H1 (cell line): ENCODE measurements around the gene LCA5. TPM values are rescaled to one million over a fixed set of nuclear protein-coding genes. Genes with fewer than 3 reads are reported as not detected.

Source experiments
- CTCF ChIA-PET: fragments of 300-600 bp; sonication (Branson Sonifier 250); formaldehyde crosslinking; loops from one replicate; lab custom pipeline; 2021; ENCODE audit not compliant: partially characterized antibody; lab: Charles Lee
- POLR2A ChIA-PET: fragments of 300-600 bp; sonication (Branson Sonifier 250); formaldehyde crosslinking; loops from one replicate; lab custom pipeline; 2021; ENCODE audit warnings: inconsistent platforms; ENCODE audit not compliant: partially characterized antibody; lab: Charles Lee
- DNase-seq, 2 experiments: peaks; one replicate each; pipeline versions ENCODE4 v3.0.0 to v3.0.0-alpha.2; 2010 to 2022; ENCODE audit warnings: low spot score in 2 of 2, low read depth in 1 of 2, mixed read lengths in 1 of 2
- FAIRE-seq: peaks from 2 replicates; lab custom pipeline; 2011; peaks lifted over from hg19 to GRCh38; lab: Jason Lieb, UNC
- H2AFZ ChIP-seq: 2 replicates; pipeline ENCODE4 v1.8.1; 2012; ENCODE audit warnings: low read length, inconsistent platforms
- H2AK5ac ChIP-seq: 2 replicates; pipeline ENCODE4 v1.6.1; 2013; ENCODE audit warnings: low read depth, low read length
- H2BK120ac ChIP-seq: replicated peaks from 2 replicates; pipeline ENCODE3; 2013; ENCODE audit warnings: low read depth, low read length, inconsistent platforms
- H2BK12ac ChIP-seq: 2 replicates; pipeline ENCODE4 v1.6.1; 2013; ENCODE audit warnings: low read depth, low read length
- H2BK15ac ChIP-seq: 2 replicates; pipeline ENCODE4 v1.6.1; 2013; ENCODE audit warnings: low read length
- H2BK20ac ChIP-seq: 2 replicates; pipeline ENCODE4 v1.6.1; 2013; ENCODE audit warnings: low read length
- H2BK5ac ChIP-seq: 2 replicates; pipeline ENCODE4 v1.6.1; 2013; ENCODE audit warnings: low read depth, low read length
- H3K14ac ChIP-seq: 2 replicates; pipeline ENCODE4 v1.6.1; 2013; ENCODE audit warnings: inconsistent platforms; ENCODE audit not compliant: insufficient read length
- H3K18ac ChIP-seq: 2 replicates; pipeline ENCODE4 v1.6.1; 2013; ENCODE audit warnings: low read length; ENCODE audit errors: extremely low read depth
- H3K23ac ChIP-seq: 2 replicates; pipeline ENCODE4 v1.6.1; 2013; ENCODE audit warnings: inconsistent platforms; ENCODE audit not compliant: insufficient read length
- H3K23me2 ChIP-seq: 2 replicates; pipeline ENCODE4 v1.6.1; 2013; ENCODE audit warnings: low read depth, low read length
- H3K27ac ChIP-seq: 2 replicates; pipeline ENCODE4 v1.6.1; 2011; ENCODE audit warnings: low read depth, low read length, inconsistent platforms
- H3K27me3 ChIP-seq, 4 experiments: replicated peaks in 1 of 4; 1 replicate in 1 of 4; 2 replicates in 3 of 4; pipeline versions ENCODE4 v1.6.1 to v1.8.1; 2011 to 2013; ENCODE audit warnings: low read length in 3 of 4, mild to moderate bottlenecking in 3 of 4, inconsistent platforms in 2 of 4, mixed read lengths in 2 of 4, moderate library complexity in 1 of 4; ENCODE audit not compliant: control insufficient read depth in 3 of 4, insufficient read depth in 3 of 4; ENCODE audit errors: extremely low read depth in 1 of 4
- H3K36me3 ChIP-seq, 4 experiments: 2 replicates each; pipeline versions ENCODE4 v1.6.1 to v1.8.1; 2011 to 2013; ENCODE audit warnings: mild to moderate bottlenecking in 4 of 4, low read length in 3 of 4, moderate library complexity in 2 of 4, control low read depth in 1 of 4, inconsistent platforms in 1 of 4; ENCODE audit not compliant: insufficient read depth in 4 of 4, control insufficient read depth in 2 of 4
- H3K4ac ChIP-seq: replicated peaks from 2 replicates; pipeline ENCODE3; 2013; ENCODE audit warnings: low read length, low read depth, mixed read lengths, inconsistent platforms; ENCODE audit not compliant: insufficient read length
- H3K4me1 ChIP-seq, 4 experiments: replicated peaks in 1 of 4; 1 replicate in 1 of 4; 2 replicates in 3 of 4; pipeline versions ENCODE4 v1.6.1 to v1.8.1; 2011 to 2013; ENCODE audit warnings: low read length in 3 of 4, inconsistent platforms in 2 of 4, mixed read lengths in 1 of 4; ENCODE audit not compliant: insufficient read depth in 4 of 4, control insufficient read depth in 3 of 4
- H3K4me2 ChIP-seq, 2 experiments: 2 replicates each; pipeline versions ENCODE4 v1.6.1 to v1.8.1; 2011 to 2013; ENCODE audit warnings: low read depth in 2 of 2, low read length in 2 of 2, control low read depth in 1 of 2, inconsistent platforms in 1 of 2, mild to moderate bottlenecking in 1 of 2; ENCODE audit not compliant: insufficient read depth in 1 of 2
- H3K4me3 ChIP-seq, 4 experiments: fragments of 200-600, 300-600 bp in 1 of 4; sonication (generic), shearing (Covaris generic), sonication (Bioruptor Twin) in 1 of 4; 2 replicates each; pipeline versions ENCODE4 v1.5.1 to v1.8.1; 2011 to 2016; ENCODE audit warnings: low read length in 4 of 4, low read depth in 3 of 4, control low read depth in 2 of 4, inconsistent platforms in 2 of 4, mild to moderate bottlenecking in 2 of 4, mixed read lengths in 1 of 4, moderate library complexity in 1 of 4; ENCODE audit not compliant: insufficient read depth in 2 of 4; ENCODE audit errors: extremely low read depth in 1 of 4
- H3K56ac ChIP-seq: replicated peaks from 2 replicates; pipeline ENCODE3; 2013; ENCODE audit warnings: low read depth, mild to moderate bottlenecking, mixed read lengths, low read length, inconsistent platforms; ENCODE audit not compliant: insufficient read length
- H3K79me1 ChIP-seq: 2 replicates; pipeline ENCODE4 v1.6.1; 2013; ENCODE audit warnings: low read depth, low read length, control low read depth
- H3K79me2 ChIP-seq, 2 experiments: 2 replicates each; pipeline versions ENCODE4 v1.6.1 to v1.8.1; 2012 to 2013; ENCODE audit warnings: low read length in 2 of 2, mild to moderate bottlenecking in 2 of 2, inconsistent platforms in 1 of 2; ENCODE audit not compliant: insufficient read depth in 2 of 2, control insufficient read depth in 1 of 2
- H3K9ac ChIP-seq, 4 experiments: replicated peaks in 1 of 4; 1 replicate in 1 of 4; 2 replicates in 3 of 4; pipeline versions ENCODE4 v1.6.1 to v1.8.1; 2011 to 2013; ENCODE audit warnings: low read depth in 3 of 4, low read length in 3 of 4, control low read depth in 2 of 4, mild to moderate bottlenecking in 2 of 4, moderate library complexity in 2 of 4, inconsistent platforms in 1 of 4; ENCODE audit errors: extremely low read depth in 1 of 4
- H3K9me3 ChIP-seq, 2 experiments: 2 replicates each; pipeline versions ENCODE4 v1.6.1 to v1.8.1; 2012 to 2013; ENCODE audit warnings: mild to moderate bottlenecking in 2 of 2, moderate library complexity in 2 of 2, control low read depth in 1 of 2, inconsistent platforms in 1 of 2, low read depth in 1 of 2, low read length in 1 of 2, mixed read lengths in 1 of 2; ENCODE audit not compliant: insufficient read depth in 2 of 2
- H4K20me1 ChIP-seq, 2 experiments: replicated peaks in 1 of 2; 2 replicates each; pipeline versions ENCODE3 to v1.8.1; 2011 to 2013; ENCODE audit warnings: inconsistent platforms in 2 of 2, low read length in 2 of 2, mild to moderate bottlenecking in 1 of 2; ENCODE audit not compliant: insufficient read depth in 2 of 2, control insufficient read depth in 1 of 2
- H4K5ac ChIP-seq: 2 replicates; pipeline ENCODE4 v1.6.1; 2013; ENCODE audit warnings: low read length, low read depth, mixed read lengths, inconsistent platforms; ENCODE audit not compliant: insufficient read length
- H4K8ac ChIP-seq: 2 replicates; pipeline ENCODE4 v1.8.0; 2013; ENCODE audit warnings: mild to moderate bottlenecking, moderate library complexity, low read length, inconsistent platforms; ENCODE audit not compliant: insufficient read depth; ENCODE audit errors: extremely low read depth
- H4K91ac ChIP-seq: replicated peaks from 2 replicates; pipeline ENCODE3; 2013; ENCODE audit warnings: low read length, mixed read lengths, inconsistent platforms; ENCODE audit not compliant: insufficient read length
- CBX5 ChIP-seq: fragments of 300-800, 300-1000 bp; sonication (generic); IDR thresholded peaks from 2 replicates; pipeline ENCODE4 v1.7.1; 2016; ENCODE audit warnings: antibody characterized with exemption, low read length, low read depth
- HDAC2 ChIP-seq, 2 experiments: fragments of 300-600 bp in 1 of 2; sonication (generic) in 1 of 2; IDR thresholded peaks; 2 replicates each; pipeline ENCODE4 v1.6.1; 2011 to 2012; ENCODE audit warnings: low read depth in 2 of 2, low read length in 2 of 2, mild to moderate bottlenecking in 2 of 2, moderate library complexity in 2 of 2, borderline replicate concordance in 1 of 2, inconsistent platforms in 1 of 2
- JUND ChIP-seq: IDR thresholded peaks from 2 replicates; pipeline ENCODE4 v1.6.1; 2011; ENCODE audit warnings: mild to moderate bottlenecking, improper control_type of control experiment, low read length
- KDM4A ChIP-seq: IDR thresholded peaks from one replicate; pipeline ENCODE4 v1.7.1; 2012; ENCODE audit warnings: low read depth, mild to moderate bottlenecking, moderate library complexity, low read length, inconsistent platforms; ENCODE audit not compliant: severe bottlenecking
- MAFK ChIP-seq: IDR thresholded peaks from 2 replicates; pipeline ENCODE4 v1.6.1; 2012; ENCODE audit warnings: low read depth, mild to moderate bottlenecking, improper control_type of control experiment, low read length
- RAD21 ChIP-seq, 2 experiments: IDR thresholded peaks in 1 of 2; conservative IDR thresholded peaks in 1 of 2; 2 replicates each; pipeline ENCODE4 v1.6.1; 2011; ENCODE audit warnings: low read depth in 2 of 2, low read length in 2 of 2, improper control_type of control experiment in 1 of 2, inconsistent platforms in 1 of 2, mild to moderate bottlenecking in 1 of 2, moderate library complexity in 1 of 2
- RXRA ChIP-seq: IDR thresholded peaks from 2 replicates; pipeline ENCODE4 v1.6.1; 2011; ENCODE audit warnings: low read depth, mild to moderate bottlenecking, low read length, moderate library complexity; ENCODE audit not compliant: insufficient read depth
- TAF1 ChIP-seq: IDR thresholded peaks from 2 replicates; pipeline ENCODE4 v1.6.1; 2011; ENCODE audit warnings: mild to moderate bottlenecking, low read depth, low read length
- WGBS, 2 experiments: shearing (Covaris generic) in 1 of 2; methylation state at CpG; one replicate each; pipeline versions ENCODE4 v1.1.6 to v1.1.7; 2013 to 2015; ENCODE audit warnings: low lambda C conversion rate in 2 of 2, mixed read lengths in 2 of 2, inconsistent platforms in 1 of 2, low coverage in 1 of 2, missing lambda C conversion rate in 1 of 2; ENCODE audit not compliant: insufficient replicate concordance in 2 of 2, insufficient coverage in 1 of 2, insufficient read length in 1 of 2; ENCODE audit errors: extremely low coverage in 1 of 2, missing lambda C conversion rate in 1 of 2; 5-methylcytosine and 5-hydroxymethylcytosine counted together
- polyA plus RNA-seq, 7 experiments: library from polyadenylated mRNA; depleted of rRNA in 3 of 7; stranded (reverse) in 5 of 7; unstranded in 2 of 7; fragments of >200 nt in 5 of 7; fragments of 200-250 nt in 2 of 7; gene quantifications; 1 replicate in 5 of 7; 2 replicates in 1 of 7; 4 replicates in 1 of 7; pipeline versions ENCODE4 v1.2.1 to v1.2.3, GENCODE V29; 2011 to 2013; ENCODE audit warnings: missing spikeins in 2 of 7, mixed read lengths in 2 of 7
- total RNA-seq: library from RNA; stranded (reverse); fragmentation: NEBNext Ultra II Directional; extraction: Animal tissue kit (Norgen Biotek cat#: 25700); gene quantifications from 2 replicates; pipeline ENCODE4 v1.2.1, GENCODE V29; 2021
- TF ChIP-seq, protein P1 (sequence below), 3 experiments: IDR thresholded peaks; 1 replicate in 2 of 3; 2 replicates in 1 of 3; pipeline versions ENCODE4 v1.5.1 to v1.6.1; 2011; ENCODE audit warnings: low read length in 3 of 3, mild to moderate bottlenecking in 3 of 3, inconsistent platforms in 2 of 3, low read depth in 1 of 3, moderate library complexity in 1 of 3; ENCODE audit not compliant: insufficient read depth in 1 of 3; ENCODE audit errors: control extremely low read depth in 1 of 3

The LCA5 gene
- total and polyA plus RNA-seq, 2 of the 8 experiments (the other 6 are each of a cell fraction or from before 2014, with no cell fraction given) = 0.44 to 3.6 TPM

DNA sequence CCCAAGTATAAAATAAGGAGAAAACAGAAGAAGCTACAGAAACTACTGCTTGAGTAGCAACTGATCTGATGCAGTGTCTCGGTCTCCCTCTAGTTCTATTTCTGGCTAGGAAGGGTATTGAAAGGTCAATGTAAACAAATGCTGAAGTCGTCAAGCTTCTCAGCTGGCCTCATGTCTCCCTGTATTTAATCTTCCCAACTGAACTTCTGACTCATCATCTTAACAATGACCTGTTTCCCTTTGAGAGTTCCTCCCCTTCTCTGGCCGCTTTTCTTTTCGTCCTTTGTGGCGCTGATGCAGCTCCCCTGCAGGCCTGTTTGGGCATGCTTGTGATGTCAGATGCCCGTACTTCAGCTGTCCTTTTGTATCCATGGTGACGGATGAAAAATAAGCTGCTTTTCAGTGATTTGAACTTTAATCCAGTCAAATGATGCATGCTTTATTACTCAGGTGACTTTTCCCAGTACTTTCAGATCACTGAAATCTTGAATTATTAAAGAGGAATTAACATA, 7.8 kb upstream of the LCA5 start:
- H3K79me2 ChIP-seq = no peaks in the 10 kb centered on the region; a peak in 1 of 4 replicates
- no peak overlapping the region for H3K27ac ChIP-seq
- H3K23me2 ChIP-seq = no peaks in the 10 kb centered on the region
- DNase-seq (peak; percentile 52 to 83), FAIRE-seq (peak; percentile 98)
- no peak overlapping the region for H2BK120ac ChIP-seq
- 7% methylated on average over 7 of the region's 7 CpGs; no CpG with 5 or more reads in 1 of the 2 experiments for WGBS, 2 experiments
- ChIA-PET CTCF (interaction anchor here (1.0 to 2.7 kb wide), 7 partner anchors 10 to 127 kb away, joined by 3 to 12 read pairs (median 4); no protein-coding TSS in a partner anchor), POLR2A (interaction anchor here (1.1 to 2.4 kb wide), 3 partner anchors 8 to 86 kb away, joined by 3 to 9 read pairs (median 4); partner anchors contain the start of genes LCA5 and SH3BGRL2)
- peak overlapping the region in 1 of 4 experiments; percentile 20; a peak in 1 of 8 replicates for H3K4me3 ChIP-seq
- no peak overlapping the region for H3K18ac ChIP-seq
- H2BK5ac ChIP-seq = no peak overlapping the region
- no peak overlapping the region for H2BK20ac ChIP-seq
- H4K91ac ChIP-seq = no peak overlapping the region
- H2AFZ ChIP-seq = no peak overlapping the region
- H2BK15ac ChIP-seq = no peak overlapping the region
- no peak overlapping the region for H3K23ac ChIP-seq
- H2AK5ac ChIP-seq = no peak overlapping the region
- H3K9ac ChIP-seq = no peak overlapping the region
- H3K79me1 ChIP-seq = no peaks in the 10 kb centered on the region
- no peak overlapping the region for H2BK12ac ChIP-seq
- H4K8ac ChIP-seq = no peak overlapping the region
- peak overlapping the region; percentile 12 to 40; a peak in 3 of 4 replicates for H3K4me2 ChIP-seq
- H3K9me3 ChIP-seq = no peaks in the 10 kb centered on the region
- no peaks in the 10 kb centered on the region for H3K36me3 ChIP-seq
- H3K27me3 ChIP-seq = no peaks in the 10 kb centered on the region
- H3K14ac ChIP-seq = no peak overlapping the region
- no peak overlapping the region for H3K56ac ChIP-seq
- H3K4me1 ChIP-seq = peaks cover 4 to 12% (median 5%) of the 10 kb centered on the region in 4 experiments; a peak in 6 of 7 replicates
- H3K4ac ChIP-seq = no peak overlapping the region
- no peak overlapping the region for H4K5ac ChIP-seq
- H4K20me1 ChIP-seq = no peaks in the 10 kb centered on the region
- TF ChIP-seq TAF1 (0 out of 2 replicates have a peak, but pooled peaks have one; percentile 25), CBX5 (no peak), RAD21 (IDR thresholded peaks at IDR 0.05 in 1 of 2, conservative IDR thresholded peaks at IDR 0.05 in 1 of 2; ENCODE audit: low read depth in 2 of 2, low read length in 2 of 2) (peak; percentile 43 to 59), MAFK (peak; percentile 86), HDAC2 (IDR thresholded peaks at IDR 0.05; ENCODE audit: borderline replicate concordance in 1 of 2, low read depth in 2 of 2, low read length in 2 of 2) (peak; percentile 34 to 41; a peak in 2 of 4 replicates), RXRA (0 out of 2 replicates have a peak, but pooled peaks have one; percentile 56), KDM4A (no peak), JUND (peak; percentile 96)
- TF ChIP-seq, protein P1, sequence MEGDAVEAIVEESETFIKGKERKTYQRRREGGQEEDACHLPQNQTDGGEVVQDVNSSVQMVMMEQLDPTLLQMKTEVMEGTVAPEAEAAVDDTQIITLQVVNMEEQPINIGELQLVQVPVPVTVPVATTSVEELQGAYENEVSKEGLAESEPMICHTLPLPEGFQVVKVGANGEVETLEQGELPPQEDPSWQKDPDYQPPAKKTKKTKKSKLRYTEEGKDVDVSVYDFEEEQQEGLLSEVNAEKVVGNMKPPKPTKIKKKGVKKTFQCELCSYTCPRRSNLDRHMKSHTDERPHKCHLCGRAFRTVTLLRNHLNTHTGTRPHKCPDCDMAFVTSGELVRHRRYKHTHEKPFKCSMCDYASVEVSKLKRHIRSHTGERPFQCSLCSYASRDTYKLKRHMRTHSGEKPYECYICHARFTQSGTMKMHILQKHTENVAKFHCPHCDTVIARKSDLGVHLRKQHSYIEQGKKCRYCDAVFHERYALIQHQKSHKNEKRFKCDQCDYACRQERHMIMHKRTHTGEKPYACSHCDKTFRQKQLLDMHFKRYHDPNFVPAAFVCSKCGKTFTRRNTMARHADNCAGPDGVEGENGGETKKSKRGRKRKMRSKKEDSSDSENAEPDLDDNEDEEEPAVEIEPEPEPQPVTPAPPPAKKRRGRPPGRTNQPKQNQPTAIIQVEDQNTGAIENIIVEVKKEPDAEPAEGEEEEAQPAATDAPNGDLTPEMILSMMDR (IDR thresholded peaks at IDR 0.05; ENCODE audit: control extremely low read depth in 1 of 3, insufficient read depth in 1 of 3, low read depth in 1 of 3, low read length in 3 of 3) = peak; percentile 42 to 65 (median 44)
